GM12873 (cell line): Measurements from ENCODE around the gene SLC2A5.

ENCODE experiments used
- CTCF ChIP-seq: IDR thresholded peaks from 2 replicates; pipeline ENCODE4 v1.5.1; 2012; ENCODE audit warnings: low read depth, mild to moderate bottlenecking, moderate library complexity, low read length, control low read depth; ENCODE audit not compliant: insufficient read depth; ENCODE audit errors: missing control alignments

Gene SLC2A5

GRCh38 chr1:9006956-9007615 is 62.3 kb downstream of the SLC2A5 start:
- TF ChIP-seq CTCF = no peak

- no peak for TF ChIP-seq CTCF
These were observed 64.1 kb downstream of the SLC2A5 start for GRCh38 chr1:9005395-9005708.

DNA sequence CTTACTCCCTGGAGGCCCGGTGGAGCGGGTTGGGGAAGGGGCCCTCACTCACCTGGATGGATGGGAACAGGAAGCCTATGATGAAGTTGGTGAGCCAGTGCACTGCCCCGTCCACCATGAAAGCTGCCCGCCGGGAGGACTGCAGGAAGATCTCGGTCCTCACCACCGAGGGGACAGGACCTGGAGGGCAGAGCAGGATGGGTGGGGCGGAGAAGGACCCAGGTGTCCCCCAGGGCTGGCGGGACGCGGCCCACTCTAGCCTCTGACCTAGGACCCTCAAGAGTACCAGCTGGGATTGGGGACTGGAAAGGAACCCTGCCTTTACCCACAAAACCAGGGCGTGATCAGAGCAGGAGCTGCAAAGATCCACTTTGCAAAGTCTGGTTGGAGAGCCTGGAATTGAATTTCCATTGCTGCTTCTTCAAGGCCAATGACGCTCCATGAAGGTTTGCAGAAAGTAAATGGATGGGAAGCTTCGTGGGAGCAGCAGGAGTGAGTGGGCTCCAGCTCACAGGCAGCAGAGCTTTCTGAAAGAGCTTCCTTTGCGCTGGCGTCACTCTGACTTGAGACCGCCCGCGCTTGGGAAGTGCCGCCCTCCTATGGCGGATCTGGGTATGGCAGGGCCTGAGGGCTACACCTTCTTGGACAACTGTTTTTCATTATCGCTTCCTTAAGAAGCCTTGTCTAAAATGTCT is 64.6 kb downstream of the SLC2A5 start:
- peak; percentile 98 for TF ChIP-seq CTCF

DNA sequence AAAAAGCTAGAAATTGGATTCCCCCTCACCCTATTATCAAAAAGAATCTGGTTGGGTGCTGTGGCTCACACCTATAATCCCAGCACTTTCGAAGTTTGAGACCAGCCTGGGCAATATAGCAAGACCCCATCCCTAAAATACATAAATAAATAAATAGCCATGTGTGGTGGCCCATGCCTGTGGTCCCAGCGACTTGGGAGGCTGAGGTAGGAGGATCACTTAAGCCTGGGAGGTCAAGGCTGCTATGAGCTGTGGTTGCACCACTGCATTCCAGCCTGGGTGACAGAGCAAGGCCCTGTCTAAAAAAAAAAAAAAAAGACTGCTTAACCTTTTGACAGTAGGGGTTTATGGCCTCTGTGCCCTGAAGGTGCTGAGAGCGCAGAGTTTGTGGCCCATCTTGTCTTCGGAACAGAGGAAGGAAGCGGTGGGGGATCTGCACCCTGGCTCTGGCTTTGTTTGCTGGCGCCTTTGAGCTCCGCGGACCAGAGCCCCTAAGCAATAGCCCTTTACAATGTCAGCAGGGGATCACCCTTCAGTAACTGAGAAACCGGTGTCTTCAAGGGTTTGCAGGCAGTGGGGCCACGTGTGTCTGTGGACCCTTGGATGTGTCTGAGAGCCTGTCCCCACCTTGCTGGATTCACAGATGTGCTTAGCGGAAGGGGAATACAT is 65.3 kb downstream of the SLC2A5 start:
- TF ChIP-seq CTCF = no peak

DNA sequence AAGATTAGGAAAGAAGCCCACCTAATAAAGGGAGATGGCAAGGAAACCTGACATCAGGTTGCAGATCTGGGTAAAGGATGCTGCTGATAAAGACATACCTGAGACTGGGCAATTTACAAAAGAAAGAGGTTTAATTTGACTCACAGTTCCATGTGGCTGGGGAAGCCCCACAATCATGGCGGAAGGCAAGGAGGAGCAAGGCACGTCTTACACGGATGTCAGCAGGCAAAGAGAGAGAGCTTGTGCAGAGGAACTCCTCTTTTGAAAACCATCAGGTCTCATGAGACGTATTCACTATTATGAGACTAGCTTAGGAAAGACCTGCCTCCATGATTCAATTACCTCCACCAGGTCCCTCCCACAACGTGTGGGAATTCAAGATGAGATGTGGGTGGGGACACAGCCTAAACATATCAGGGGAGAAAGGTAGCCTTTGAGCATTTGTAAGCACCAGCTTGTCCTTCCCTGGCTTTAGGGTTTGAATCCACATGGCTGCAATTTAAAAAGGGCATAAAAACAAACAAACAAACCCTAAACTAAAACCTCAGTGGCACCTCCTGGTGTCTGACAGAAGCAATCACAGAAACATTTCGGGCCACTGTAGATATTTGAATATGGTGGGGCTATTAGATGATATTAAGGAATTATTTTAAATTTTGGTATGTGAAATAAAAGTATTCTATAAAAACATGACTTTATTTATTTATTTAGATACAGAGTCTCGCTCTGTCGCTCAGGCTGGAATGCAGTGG is 76.3 kb downstream of the SLC2A5 start:
- TF ChIP-seq CTCF = peak; percentile 16

GRCh38 chr1:8989821-8990220 is 79.6 kb downstream of the SLC2A5 start:
- no peak for TF ChIP-seq CTCF

- TF ChIP-seq CTCF = no peak
These were observed 80.4 kb downstream of the SLC2A5 start for GRCh38 chr1:8989061-8989460.
